NCI-H1105 treated with DMSO at 0.1 percent for 48 hours (cell line): ENCODE measurements around the gene BATF.
A peak's percentile ranks its signal among the peaks of the same experiment; 100 is the strongest.

Experiments used
- DNase-seq: peaks from one replicate; lab custom pipeline; 2025; lab: John Stamatoyannopoulos, UW

The BATF gene

DNA sequence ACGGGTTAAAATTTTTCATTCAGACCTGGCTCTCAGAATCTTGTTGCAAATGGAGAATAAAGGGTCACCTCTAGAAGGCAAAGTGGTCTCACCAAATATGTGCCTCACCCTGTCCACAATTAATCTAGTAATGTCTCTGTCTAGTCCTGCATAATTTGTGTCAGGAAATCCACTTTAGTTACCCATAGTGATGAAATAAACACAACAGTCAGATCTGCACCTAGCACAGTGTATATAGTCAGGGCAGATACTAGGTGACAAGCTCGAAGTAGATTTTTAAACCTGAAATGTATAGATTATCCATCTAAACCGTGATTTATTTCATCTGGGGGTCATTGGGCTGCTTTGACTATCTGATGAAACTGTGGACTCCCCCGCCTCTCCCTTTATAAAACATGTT, 40.2 kb downstream of the BATF start:
- DNase-seq = no peak

DNA sequence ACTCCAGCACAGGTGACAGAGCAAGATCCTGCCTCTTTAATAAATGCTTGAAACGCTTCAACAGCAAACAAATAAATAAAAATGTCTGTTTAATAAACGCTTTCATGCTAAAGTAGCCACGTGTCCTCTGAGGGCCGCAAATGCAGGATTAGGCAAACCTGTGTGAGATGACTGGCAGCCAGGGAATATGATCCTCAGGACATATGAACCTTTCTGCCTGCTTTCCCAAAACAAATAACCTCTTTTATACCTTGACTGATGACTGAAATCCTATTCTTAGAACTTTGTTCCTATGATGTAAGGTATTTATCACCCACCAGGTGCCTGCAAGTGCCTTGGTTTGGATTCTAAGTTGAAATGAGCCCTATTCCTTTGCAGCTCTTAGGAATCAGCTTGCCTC, 41.7 kb downstream of the BATF start:
- no peak for DNase-seq

DNA sequence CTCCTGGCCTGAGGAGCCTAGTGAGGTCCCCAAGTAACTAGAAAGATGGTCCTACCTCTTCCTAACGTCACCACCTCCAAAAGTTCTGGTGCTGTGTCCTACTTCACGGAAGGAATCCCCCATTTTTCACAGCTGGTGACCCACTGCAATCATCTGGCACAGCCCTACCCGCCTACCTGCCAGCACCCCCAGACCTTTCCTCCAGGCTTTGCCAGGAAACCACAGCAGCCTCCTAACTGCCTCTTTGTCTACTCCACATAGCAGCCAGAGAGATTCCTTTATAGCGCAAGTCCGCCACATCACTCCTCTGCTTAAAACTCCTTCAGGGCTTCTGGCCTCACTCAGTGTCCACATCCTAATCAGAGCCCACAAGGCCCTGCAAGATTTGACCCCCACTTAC, 42.8 kb downstream of the BATF start:
- DNase-seq = no peak

DNA sequence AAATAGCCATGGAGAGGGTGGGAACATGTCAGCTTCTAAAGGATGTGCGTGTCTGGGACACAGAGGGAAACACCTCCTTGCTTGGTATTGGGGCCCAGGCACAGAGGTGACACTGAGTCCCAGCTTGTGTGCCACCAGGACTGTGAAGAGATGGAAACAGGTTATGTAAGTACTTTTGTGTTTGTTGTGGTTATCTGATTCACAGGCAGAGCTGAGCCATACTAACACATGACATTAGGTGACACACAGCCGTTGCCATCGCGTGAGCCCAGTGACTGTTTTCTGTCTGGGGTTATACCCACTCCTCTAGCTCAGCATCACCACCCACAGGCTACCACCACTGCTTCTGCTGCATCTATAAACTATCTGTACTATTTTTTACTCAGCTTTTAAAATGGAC, 44.1 kb downstream of the BATF start:
- no peak for DNase-seq

DNA sequence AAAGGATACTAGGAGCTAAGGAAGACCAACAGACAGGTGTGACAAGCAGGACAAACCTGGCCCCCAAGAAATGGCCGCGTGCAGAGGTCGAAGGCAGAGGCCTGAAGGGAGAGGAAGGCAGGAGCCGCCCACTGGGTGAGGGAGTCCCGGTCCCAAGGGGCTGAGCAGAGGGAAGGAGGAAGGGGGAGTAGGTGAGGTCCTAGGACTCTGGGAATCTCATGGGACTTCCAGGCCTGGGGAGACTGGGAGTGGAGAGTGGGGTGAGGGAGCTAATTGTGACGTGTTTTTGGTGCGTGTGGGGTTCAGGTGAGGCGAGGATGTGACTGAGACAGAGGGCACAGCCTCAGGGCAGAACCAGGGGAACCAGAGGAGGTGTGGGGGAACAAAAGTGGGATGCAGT, 44.5 kb downstream of the BATF start:
- DNase-seq = no peak

DNA sequence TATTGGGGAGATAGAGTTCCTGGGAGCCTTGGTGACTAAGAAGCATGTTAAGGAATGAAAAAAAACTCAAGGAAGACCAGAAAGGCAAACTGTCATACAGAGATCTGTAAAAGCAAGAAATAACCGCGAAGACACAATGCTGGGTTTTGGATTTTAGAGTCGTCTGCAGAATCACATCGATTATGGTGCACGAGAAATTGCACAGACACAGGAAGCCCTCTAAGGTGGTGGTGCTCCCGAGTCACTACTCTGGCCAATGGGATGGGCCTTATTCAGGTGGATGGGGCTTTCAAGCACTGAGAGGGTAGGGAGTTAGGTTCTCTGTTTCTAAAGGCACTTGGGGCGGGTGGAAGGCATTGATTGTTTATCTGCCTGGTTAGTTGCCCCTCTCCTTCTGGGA, 45.9 kb downstream of the BATF start:
- DNase-seq = no peak

DNA sequence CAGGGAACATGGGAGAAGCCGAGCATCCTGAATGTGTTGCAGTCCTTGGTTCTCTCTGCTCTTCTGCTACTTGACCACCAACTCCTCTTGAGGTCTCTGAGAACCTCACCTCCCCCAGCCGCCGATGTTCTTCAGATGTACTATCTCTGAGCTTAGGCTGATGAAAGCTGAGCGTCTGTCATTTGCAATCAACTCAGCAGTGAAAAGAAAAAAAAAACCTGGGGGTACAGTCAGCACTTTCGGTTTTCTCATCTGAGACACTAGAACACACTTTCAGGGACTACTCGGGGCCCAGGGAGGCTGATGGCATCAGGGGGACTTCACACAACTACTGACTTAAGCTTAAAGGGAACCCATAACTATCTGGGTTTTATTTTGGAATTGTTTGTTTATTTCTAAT, 46.5 kb downstream of the BATF start:
- DNase-seq = no peak

DNA sequence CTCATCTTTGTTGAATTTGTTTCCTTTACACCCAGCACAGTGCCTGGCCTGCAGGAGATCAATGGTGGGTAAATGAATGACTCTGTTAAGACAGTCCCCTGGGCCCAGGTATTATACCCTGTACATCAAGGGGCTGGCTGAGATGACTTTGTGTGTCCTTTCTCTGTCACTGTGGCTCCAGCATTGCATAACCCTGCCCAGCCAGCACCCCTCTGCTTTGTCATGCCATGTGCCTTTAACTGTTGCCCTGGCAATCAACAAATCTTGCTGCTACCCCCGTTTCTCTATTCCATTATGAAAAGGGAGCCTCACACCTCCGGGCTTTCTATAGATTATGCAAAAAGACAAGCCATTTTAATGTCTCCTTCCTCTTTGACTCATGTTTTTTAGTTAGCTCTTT, 48.5 kb downstream of the BATF start:
- no peak for DNase-seq

DNA sequence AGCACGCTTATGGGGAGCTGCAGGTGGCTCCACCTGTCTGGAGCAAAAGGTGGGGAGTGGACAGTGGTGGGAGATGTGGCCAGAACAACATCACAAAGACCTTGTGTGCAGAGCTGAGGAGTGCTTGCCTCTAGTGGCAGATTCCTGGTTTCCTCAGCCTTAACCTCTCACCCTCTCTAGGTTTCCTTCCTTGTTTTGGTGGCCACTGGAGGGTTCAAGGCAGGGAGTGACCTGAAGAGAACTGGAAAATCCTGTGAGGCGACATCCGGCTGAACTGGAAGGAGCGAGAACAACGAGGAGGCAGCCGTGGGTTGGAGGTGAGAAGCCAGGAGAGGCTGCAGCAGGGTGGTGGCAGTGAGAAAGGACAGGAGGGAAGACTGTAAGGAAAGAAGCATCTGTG, 49.8 kb downstream of the BATF start:
- DNase-seq = no peak

DNA sequence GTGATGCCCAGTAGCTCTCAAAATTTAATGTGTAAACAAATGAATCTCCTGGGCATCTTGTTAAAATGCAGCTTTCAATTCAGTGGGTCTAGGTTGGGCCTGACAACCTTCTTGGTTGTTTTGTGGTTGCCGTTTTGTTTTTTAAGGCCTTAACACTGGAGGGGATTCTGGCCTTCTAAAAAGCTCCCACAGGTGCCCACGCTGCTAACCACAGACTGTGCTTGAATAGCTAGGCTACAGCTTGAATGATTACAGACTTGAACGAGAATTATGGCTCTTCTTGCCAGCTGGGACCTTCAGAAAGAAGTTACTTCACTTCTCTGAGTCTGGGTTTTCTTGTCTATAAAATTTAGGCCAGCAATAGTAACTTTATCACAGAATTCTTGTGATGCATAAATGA, 54.8 kb downstream of the BATF start:
- no peak for DNase-seq

DNA sequence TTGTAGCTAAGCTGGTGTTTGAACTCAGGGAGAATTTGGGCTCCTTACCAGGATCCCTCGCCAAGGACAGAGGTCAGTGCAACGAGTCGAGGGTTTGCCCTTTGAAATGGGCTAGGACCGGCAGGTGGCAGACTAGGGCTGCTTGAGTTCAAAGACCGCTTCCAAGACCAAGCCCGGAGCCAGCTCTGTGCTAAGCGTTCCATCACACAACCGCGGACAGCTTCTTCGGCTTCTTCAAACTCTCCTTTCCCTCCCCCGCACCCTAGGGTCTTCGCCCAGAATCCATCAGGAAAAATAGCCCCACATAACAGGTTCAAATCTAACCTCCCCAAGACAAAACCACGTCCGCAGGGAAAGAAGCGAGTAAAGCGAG, 55.4 kb downstream of the BATF start:
- DNase-seq = peak; percentile 58

DNA sequence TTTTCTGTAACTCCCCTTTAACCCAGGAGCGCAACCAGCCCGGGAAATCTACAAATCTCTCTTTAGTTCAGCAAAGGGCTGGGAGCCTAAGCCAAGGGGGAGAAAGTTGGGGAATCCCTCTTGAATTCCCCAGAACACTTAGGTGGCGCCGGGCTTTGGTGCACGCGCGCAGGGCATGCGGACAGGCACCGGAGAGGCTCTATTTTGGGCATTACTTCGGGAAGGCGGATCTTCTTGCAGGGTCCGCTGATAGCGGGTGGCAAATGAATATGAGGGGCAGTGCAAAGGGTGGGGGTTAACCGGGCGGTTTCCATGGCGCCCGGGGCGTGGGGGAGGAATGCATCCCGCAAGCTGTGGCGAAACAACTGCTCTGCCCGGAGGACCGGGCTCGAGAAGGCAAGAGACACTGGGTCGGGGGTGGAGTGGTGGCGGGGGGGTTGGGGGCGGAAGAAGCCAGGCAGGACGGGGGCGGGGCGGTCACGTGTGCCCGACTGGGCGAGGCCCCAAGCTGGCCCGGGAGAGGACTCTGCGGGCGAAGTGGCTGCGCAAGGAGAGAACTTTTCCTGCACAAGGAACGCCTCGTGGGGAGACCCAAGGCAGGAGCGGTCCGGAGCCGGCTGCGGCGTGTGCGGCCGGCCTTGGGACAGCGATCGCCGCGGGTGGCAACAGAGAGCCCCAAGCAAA, 56.0 kb downstream of the BATF start, which contains the start of gene FLVCR2:
Gene FLVCR2, plus strand, starts transcription at position 519 of the 684 bp plus-strand sequence. CDS start 353 bp downstream, outside the sequence.
- peak; percentile 34 for DNase-seq

DNA sequence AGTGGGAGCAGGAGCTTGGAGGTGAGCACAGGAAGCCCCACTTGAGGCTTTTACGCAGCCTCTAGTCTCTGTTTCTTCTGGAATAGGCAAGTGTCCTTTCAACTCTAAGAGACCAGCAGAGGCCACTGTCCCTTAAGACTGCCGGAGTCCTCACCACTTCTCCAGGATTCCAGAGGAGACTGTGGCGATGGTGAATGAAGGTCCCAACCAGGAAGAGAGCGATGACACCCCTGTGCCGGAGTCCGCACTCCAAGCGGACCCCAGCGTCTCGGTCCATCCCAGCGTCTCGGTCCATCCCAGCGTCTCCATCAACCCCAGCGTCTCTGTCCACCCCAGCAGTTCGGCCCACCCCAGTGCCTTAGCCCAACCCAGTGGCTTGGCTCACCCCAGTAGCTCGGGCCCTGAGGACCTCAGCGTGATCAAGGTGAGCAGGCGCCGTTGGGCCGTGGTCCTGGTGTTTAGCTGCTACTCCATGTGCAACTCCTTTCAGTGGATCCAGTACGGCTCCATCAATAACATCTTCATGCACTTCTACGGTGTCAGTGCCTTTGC, 56.6 kb downstream of the BATF start:
- no peak for DNase-seq

DNA sequence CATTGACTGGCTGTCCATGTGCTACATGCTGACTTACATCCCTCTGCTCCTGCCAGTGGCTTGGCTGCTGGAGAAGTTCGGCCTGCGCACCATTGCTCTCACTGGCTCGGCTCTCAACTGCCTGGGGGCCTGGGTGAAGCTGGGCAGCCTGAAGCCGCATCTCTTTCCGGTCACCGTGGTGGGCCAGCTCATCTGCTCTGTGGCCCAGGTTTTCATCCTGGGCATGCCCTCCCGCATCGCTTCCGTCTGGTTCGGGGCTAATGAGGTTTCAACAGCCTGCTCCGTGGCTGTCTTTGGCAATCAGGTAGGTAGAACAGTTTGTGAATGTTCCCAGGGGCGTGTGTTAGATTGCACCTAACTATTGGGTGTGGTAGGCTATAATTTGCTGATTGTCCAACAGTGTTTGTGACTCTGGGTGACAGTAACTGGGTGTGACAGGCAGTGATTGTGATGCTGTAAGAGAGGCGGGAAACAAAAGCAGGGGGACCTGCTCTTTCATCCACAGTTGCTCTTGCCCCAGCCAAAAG, 57.1 kb downstream of the BATF start:
- no peak for DNase-seq

DNA sequence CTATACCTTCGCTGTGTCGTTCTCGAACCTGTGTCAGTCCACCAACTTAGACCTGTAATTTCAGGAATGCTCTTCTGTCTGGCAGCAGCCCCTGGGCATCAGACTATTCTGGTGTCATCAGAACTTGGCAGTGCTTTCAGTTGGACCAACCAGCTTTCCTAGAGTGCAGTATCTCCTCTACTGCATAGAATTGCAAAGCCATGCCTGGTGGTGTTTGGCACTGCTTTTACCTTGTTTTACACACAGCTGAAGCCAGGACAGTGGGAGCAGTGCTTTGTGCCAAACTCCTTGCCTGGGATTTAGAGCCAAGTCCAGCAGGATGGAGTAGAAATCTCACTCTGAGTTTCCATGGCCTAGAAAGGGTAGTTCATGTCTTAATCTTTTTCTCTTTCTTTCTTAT, 57.6 kb downstream of the BATF start:
- DNase-seq = no peak

DNA sequence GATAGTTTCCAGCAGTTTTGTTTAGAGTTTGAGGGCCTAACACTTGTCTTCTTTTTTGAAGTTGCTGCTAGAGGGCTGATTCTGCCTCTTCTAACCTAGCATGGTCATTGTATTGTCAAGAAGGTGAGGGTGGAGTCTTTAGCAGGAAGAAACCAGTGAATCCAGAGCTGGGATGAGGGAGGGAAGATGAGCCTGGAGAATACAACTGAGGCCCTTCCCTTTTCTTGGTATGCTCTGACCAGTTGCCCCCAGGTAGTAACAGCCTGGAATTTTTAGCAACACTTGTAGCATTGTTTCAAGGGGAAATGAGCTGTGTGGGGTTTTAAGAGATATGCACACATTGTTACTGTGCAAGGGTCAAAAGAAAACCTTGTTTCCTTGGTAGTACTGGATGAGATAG, 65.1 kb downstream of the BATF start:
- no peak for DNase-seq

DNA sequence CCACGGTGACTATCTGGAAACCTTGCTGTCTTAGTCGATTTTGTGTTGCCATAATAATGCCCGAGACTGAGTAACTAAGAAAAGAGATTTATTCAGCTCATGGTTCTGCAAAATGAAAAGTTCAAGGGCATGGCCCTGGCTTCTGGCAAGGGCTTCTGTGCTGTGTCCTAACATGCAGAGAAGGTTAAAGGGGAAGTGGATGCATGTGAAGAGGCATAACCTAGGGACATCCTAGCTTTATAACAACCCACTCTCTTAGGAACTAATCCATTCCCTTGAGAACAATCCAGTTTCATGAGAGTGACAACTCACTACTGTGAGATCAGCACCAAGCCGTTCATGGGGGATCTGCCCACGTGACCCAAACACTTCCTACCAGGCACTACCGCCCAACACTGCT, 67.7 kb downstream of the BATF start:
- no peak for DNase-seq

DNA sequence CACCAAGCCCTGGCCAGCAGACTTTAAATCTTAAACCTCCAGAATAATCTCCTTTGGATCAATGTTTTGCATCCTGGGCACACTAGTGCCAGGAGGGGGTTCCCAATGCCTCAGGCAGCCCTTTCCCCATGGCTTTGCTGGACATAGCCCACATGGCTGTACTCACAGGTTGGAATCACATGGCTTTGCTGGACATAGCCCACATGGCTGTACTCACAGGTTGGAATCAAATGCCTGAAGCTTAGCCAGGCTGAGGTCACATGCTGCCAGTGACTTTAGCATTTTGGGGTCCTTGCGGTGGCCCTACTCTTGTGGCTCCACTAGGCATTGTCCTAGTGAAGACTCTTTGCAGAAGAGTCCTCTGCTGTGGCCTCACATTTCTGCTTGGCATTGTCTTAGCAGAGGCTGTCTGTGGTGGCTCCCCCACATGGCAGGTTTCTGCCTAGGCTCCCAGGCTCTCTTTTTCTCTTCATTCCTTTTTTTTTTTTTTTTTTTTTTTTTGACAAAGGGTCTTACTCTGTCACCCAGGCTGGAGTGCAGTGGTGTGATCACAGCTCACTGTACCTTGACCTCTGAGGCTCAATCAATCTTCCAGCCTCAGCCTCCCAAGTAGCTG, 69.2 kb downstream of the BATF start:
- DNase-seq = no peak

DNA sequence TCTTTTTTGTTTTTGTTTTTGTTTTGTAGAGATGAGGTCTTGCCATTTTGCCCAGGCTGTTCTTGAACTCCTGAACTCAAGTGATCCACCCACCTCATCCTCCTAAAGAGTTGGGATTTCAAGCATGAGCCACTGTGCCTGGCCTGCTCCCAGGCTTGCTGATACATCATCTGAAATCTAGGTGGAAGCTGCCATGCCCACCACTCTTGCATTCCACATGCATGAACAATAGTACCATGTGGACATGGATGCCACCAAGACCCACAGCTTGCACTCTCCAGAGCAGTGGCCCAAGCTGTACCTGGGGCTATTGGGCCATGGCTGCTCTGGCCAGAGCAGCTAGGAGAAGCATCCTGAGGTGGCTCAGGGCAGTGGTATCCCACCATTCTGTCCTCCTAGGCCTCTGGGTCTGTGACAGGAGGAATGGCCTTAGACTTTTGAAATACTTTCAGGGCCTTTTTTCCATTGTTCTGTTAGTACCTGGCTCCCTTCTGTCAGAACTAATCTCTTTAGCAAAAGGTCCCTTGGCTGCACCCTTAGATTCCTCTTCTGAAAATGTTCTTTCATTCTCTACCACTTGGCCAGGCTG, 69.8 kb downstream of the BATF start:
- no peak for DNase-seq

DNA sequence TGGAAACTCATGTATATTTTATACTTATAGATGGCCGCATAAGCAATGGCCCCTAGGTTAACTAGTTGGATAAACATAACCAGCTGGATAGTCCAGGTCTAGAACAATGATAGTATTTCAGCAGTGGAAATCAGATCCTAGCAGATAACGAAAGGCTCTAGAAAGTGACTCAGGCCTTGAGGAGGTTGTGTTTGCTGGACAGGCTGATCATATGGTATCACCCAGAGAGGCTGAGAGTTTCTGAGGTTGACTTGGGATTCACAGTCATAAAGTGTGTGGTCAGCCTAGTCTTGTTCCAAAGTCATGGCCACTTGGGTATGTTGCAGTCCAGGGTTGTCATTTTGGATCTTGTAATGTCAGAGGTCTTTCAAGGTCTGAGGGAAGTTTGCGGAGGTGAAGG, 73.0 kb downstream of the BATF start:
- no peak for DNase-seq
